Measurements from ENCODE around the gene SQSTM1. TPM values are rescaled to one million over a fixed set of nuclear protein-coding genes. Genes with fewer than 3 reads are reported as not detected.

Gene SQSTM1
- total and polyA plus RNA-seq, 10 donors, result 105 to 328 (median 276) TPM

GRCh38 chr5:179794575-179794974 lies 26.1 kb upstream of the SQSTM1 start:
- 60 to 100% (median 95%) methylated on average over 3 of the region's 3 CpGs for WGBS, 5 donors
- H3K27ac ChIP-seq, result peak overlapping the region; percentile 66 to 93 (median 88)
- DNase-seq, result peak; percentile 79
- intact Hi-C loops (cut with DNase I; ENCODE audit: low total_unique reads), result no loop called here
- peaks cover 0 to 27% (median 24%) of the 10 kb centered on the region in 6 donors for H3K36me3 ChIP-seq
- peaks cover 34 to 65% (median 56%) of the 10 kb centered on the region in 6 donors for H3K4me1 ChIP-seq
- TF ChIP-seq POLR2A (IDR thresholded peaks at IDR 0.05), result no peak
- TF ChIP-seq, protein P1, sequence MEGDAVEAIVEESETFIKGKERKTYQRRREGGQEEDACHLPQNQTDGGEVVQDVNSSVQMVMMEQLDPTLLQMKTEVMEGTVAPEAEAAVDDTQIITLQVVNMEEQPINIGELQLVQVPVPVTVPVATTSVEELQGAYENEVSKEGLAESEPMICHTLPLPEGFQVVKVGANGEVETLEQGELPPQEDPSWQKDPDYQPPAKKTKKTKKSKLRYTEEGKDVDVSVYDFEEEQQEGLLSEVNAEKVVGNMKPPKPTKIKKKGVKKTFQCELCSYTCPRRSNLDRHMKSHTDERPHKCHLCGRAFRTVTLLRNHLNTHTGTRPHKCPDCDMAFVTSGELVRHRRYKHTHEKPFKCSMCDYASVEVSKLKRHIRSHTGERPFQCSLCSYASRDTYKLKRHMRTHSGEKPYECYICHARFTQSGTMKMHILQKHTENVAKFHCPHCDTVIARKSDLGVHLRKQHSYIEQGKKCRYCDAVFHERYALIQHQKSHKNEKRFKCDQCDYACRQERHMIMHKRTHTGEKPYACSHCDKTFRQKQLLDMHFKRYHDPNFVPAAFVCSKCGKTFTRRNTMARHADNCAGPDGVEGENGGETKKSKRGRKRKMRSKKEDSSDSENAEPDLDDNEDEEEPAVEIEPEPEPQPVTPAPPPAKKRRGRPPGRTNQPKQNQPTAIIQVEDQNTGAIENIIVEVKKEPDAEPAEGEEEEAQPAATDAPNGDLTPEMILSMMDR (IDR thresholded peaks at IDR 0.05 in 8 of 11, conservative IDR thresholded peaks at IDR 0.05 in 3 of 11), result no peak
- TF ChIP-seq POLR2AphosphoS5 (IDR thresholded peaks at IDR 0.05), result no peak
- no peaks in the 10 kb centered on the region for H3K27me3 ChIP-seq (replicated peaks in 1 of 7)
- no peaks in the 10 kb centered on the region for H3K9me3 ChIP-seq
- peak overlapping the region in 5 of 8 donors; percentile 61 to 86 (median 69) for H3K4me3 ChIP-seq

- peak; percentile 78 for DNase-seq
- H3K27me3 ChIP-seq (replicated peaks in 1 of 7), result no peaks in the 10 kb centered on the region
- WGBS, 5 donors, result 10 to 29% (median 15%) methylated on average over 10 to 53 of the region's 53 CpGs
- TF ChIP-seq POLR2AphosphoS5 (IDR thresholded peaks at IDR 0.05) (peak; percentile 1 to 21 (median 9)), POLR2A (IDR thresholded peaks at IDR 0.05) (no peak)
- H3K4me1 ChIP-seq, result peaks cover 34 to 65% (median 56%) of the 10 kb centered on the region in 6 donors
- H3K9me3 ChIP-seq, result no peaks in the 10 kb centered on the region
- H3K27ac ChIP-seq, result peak overlapping the region; percentile 81 to 93 (median 88)
- H3K4me3 ChIP-seq, result peak overlapping the region; percentile 58 to 86 (median 64)
- H3K36me3 ChIP-seq, result peaks cover 0 to 34% (median 30%) of the 10 kb centered on the region in 6 donors
- intact Hi-C loops (cut with DNase I; ENCODE audit: low total_unique reads), result no loop called here
These were observed 25.4 kb upstream of the SQSTM1 start for GRCh38 chr5:179795049-179795862.

DNA sequence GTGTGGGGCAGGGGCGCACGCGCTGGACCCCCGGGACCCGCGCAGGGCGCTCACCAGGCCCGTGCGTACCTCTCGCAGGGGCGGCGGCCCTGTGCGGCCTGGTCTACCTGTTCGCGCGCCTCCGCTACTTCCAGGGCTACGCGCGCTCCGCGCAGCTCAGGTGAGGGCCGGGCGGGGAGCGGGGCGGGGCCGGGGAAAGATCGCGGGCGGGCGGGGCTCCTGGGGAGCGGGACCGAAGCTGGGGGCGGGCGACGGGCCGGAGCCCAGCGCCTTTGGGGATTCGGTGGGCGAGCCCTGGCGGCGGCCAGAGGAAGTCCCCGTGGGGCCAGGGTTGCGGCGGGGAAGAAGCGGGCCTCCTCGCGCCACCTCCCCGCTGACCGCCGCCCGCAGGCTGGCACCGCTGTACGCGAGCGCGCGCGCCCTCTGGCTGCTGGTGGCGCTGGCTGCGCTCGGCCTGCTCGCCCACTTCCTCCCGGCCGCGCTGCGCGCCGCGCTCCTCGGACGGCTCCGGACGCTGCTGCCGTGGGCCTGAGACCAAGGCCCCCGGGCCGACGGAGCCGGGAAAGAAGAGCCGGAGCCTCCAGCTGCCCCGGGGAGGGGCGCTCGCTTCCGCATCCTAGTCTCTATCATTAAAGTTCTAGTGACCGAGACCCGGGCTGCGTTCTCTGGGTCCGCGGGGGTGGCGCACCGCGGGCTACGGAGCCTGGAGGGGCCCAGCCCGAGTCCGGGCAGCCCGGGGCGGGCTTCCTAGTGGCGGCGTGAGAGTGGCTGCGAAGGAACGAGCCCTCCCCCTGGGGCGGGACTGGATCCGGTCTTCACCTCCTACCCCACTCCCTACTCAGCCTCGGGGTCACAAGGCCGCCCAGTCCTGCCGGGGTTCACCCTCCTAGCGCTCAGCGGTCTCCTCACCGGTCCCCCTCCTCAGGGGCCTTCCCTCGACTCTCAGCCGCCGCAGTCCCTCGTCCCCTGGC lies 24.6 kb upstream of the SQSTM1 start:
- WGBS, 5 donors, result 2 to 11% (median 4%) methylated on average over 35 to 113 of the region's 113 CpGs
- intact Hi-C loops (cut with DNase I; ENCODE audit: low total_unique reads), result no loop called here
- no peaks in the 10 kb centered on the region for H3K27me3 ChIP-seq (replicated peaks in 1 of 7)
- peaks cover 0 to 43% (median 38%) of the 10 kb centered on the region in 6 donors for H3K36me3 ChIP-seq
- peak overlapping the region; percentile 81 to 93 (median 88) for H3K27ac ChIP-seq
- TF ChIP-seq, protein P1 (IDR thresholded peaks at IDR 0.05 in 8 of 11, conservative IDR thresholded peaks at IDR 0.05 in 3 of 11), result peak in 10 of 11 experiments; percentile 20 to 98 (median 92)
- TF ChIP-seq POLR2AphosphoS5 (IDR thresholded peaks at IDR 0.05), result peak; percentile 74 to 84 (median 81)
- TF ChIP-seq POLR2A (IDR thresholded peaks at IDR 0.05), result no peak
- H3K4me3 ChIP-seq, result peak overlapping the region; percentile 58 to 86 (median 64)
- no peaks in the 10 kb centered on the region for H3K9me3 ChIP-seq
- H3K4me1 ChIP-seq, result peaks cover 34 to 66% (median 56%) of the 10 kb centered on the region in 6 donors
- peak; percentile 98 for DNase-seq

DNA sequence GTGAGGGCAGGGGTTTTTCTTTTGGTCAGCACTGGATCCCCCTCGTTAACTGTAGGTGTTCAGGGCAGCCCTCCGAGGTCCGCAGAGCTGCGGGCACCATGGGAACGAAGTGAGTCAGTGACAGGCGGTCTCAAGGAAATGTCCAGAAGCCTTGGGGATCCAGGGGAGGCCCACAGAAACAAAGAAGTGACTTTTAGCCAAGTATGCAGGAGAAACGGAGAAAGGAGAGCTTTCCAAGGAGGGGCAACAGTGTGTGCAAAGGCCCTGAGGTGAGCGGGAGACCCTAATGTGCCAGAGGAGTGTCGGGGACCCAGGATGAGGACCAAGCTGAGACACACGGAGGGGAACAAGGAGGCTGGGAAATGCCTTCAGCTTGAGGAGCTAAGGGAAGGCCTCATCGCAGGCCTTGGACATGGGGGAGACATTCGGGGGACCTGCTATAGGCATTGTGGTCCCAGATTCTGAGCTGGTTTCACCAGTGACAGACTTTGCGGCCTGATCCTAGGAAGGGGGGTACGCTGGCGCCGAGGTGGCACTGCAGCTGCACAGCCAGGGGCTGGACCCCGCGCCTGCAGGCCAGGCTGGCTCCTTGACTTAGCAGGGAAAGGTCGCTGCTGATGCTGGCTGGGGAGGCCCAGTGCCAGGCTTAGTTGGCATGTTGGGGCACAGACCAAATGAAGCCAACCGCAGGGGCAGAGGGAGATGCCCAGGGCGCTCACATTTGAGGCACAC lies 23.7 kb upstream of the SQSTM1 start:
- peak; percentile 75 for DNase-seq
- H3K9me3 ChIP-seq, result no peaks in the 10 kb centered on the region
- TF ChIP-seq POLR2AphosphoS5 (IDR thresholded peaks at IDR 0.05), result peak in 1 of 3 donors; percentile 41
- TF ChIP-seq, protein P1 (IDR thresholded peaks at IDR 0.05 in 8 of 11, conservative IDR thresholded peaks at IDR 0.05 in 3 of 11), result no peak
- peak overlapping the region in 4 of 8 donors; percentile 61 to 86 (median 70) for H3K4me3 ChIP-seq
- peaks cover 31 to 66% (median 57%) of the 10 kb centered on the region in 6 donors for H3K4me1 ChIP-seq
- peaks cover 0 to 48% (median 40%) of the 10 kb centered on the region in 6 donors for H3K36me3 ChIP-seq
- WGBS, 5 donors, result 89 to 93% (median 90%) methylated on average over 21 of the region's 21 CpGs
- H3K27ac ChIP-seq, result peak overlapping the region; percentile 81 to 93 (median 88)
- intact Hi-C loops (cut with DNase I; ENCODE audit: low total_unique reads), result no loop called here
- H3K27me3 ChIP-seq (replicated peaks in 1 of 7), result no peaks in the 10 kb centered on the region

Data from spleen (tissue), 11 donors.